ENCODE data around the gene NDUFS8. TPM values are rescaled to one million over a fixed set of nuclear protein-coding genes. Genes with fewer than 3 reads are reported as not detected.

The NDUFS8 gene
- total and polyA plus RNA-seq, 2 of the 13 experiments (the other 11 are each of a cell fraction or from before 2014, with no cell fraction given) = 96.7 to 158 TPM

GRCh38 chr11:68010090-68011041 is 20.1 kb upstream of the NDUFS8 start, which contains the start of gene ALDH3B1 (continued):
- TF ChIP-seq, protein P1, sequence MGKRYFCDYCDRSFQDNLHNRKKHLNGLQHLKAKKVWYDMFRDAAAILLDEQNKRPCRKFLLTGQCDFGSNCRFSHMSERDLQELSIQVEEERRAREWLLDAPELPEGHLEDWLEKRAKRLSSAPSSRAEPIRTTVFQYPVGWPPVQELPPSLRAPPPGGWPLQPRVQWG (CRISPR knock-in tag; IDR thresholded peaks at IDR 0.05; ENCODE audit: borderline replicate concordance, low read depth) = no peak
- TF ChIP-seq MYPOP (CRISPR knock-in tag; IDR thresholded peaks at IDR 0.05) (0 out of 2 replicates have a peak, but pooled peaks have one; percentile 64), ZNF136 (CRISPR knock-in tag; IDR thresholded peaks at IDR 0.05; ENCODE audit: low read depth) (0 out of 2 replicates have a peak, but pooled peaks have one; percentile 52), KLF6 (CRISPR knock-in tag; IDR thresholded peaks at IDR 0.05) (no peak), RXRA (CRISPR knock-in tag; IDR thresholded peaks at IDR 0.05) (peak; percentile 63), TEAD2 (CRISPR knock-in tag; IDR thresholded peaks at IDR 0.05) (no peak), SALL1 (CRISPR knock-in tag; IDR thresholded peaks at IDR 0.05) (peak; percentile 59), ERF (CRISPR knock-in tag; IDR thresholded peaks at IDR 0.05) (peak; percentile 31; the same call in 1 of the 2 replicates), PAX8 (CRISPR knock-in tag; IDR thresholded peaks at IDR 0.05; ENCODE audit: borderline replicate concordance) (no peak), ARNT (IDR thresholded peaks at IDR 0.05) (no peak), ONECUT2 (CRISPR knock-in tag; IDR thresholded peaks at IDR 0.05) (no peak), ATM (IDR thresholded peaks at IDR 0.05; ENCODE audit: borderline replicate concordance) (no peak), ETV6 (CRISPR knock-in tag; conservative IDR thresholded peaks at IDR 0.05) (no peak), MAFF (IDR thresholded peaks at IDR 0.05; ENCODE audit: low read depth, low read length) (no peak), NFKBIZ (CRISPR knock-in tag; IDR thresholded peaks at IDR 0.05) (0 out of 2 replicates have a peak, but pooled peaks have one; percentile 15), ZFP90 (CRISPR knock-in tag; IDR thresholded peaks at IDR 0.05; ENCODE audit: borderline replicate concordance) (no peak; the same call in 1 of the 2 replicates), TGIF2 (CRISPR knock-in tag; IDR thresholded peaks at IDR 0.05) (no peak), ZNF567 (CRISPR knock-in tag; IDR thresholded peaks at IDR 0.05; ENCODE audit: borderline replicate concordance) (no peak), ZNF672 (CRISPR knock-in tag; IDR thresholded peaks at IDR 0.05) (no peak)
- TF ChIP-seq, protein P2, sequence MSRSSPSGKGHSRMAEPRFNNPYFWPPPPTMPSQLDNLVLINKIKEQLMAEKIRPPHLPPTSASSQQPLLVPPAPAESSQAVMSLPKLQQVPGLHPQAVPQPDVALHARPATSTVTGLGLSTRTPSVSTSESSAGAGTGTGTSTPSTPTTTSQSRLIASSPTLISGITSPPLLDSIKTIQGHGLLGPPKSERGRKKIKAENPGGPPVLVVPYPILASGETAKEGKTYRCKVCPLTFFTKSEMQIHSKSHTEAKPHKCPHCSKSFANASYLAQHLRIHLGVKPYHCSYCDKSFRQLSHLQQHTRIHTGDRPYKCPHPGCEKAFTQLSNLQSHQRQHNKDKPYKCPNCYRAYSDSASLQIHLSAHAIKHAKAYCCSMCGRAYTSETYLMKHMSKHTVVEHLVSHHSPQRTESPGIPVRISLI (CRISPR knock-in tag; IDR thresholded peaks at IDR 0.05; ENCODE audit: borderline replicate concordance) = no peak
- TF ChIP-seq, protein P3, sequence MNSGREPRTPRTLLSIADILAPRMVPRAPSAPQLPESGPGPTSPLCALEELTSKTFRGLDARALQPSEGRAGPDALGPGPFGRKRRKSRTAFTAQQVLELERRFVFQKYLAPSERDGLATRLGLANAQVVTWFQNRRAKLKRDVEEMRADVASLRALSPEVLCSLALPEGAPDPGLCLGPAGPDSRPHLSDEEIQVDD (CRISPR knock-in tag; IDR thresholded peaks at IDR 0.05; ENCODE audit: borderline replicate concordance) = peak; percentile 18; the same call in 1 of the 2 replicates
- TF ChIP-seq, protein P4, sequence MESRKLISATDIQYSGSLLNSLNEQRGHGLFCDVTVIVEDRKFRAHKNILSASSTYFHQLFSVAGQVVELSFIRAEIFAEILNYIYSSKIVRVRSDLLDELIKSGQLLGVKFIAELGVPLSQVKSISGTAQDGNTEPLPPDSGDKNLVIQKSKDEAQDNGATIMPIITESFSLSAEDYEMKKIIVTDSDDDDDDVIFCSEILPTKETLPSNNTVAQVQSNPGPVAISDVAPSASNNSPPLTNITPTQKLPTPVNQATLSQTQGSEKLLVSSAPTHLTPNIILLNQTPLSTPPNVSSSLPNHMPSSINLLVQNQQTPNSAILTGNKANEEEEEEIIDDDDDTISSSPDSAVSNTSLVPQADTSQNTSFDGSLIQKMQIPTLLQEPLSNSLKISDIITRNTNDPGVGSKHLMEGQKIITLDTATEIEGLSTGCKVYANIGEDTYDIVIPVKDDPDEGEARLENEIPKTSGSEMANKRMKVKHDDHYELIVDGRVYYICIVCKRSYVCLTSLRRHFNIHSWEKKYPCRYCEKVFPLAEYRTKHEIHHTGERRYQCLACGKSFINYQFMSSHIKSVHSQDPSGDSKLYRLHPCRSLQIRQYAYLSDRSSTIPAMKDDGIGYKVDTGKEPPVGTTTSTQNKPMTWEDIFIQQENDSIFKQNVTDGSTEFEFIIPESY (CRISPR knock-in tag; IDR thresholded peaks at IDR 0.05) = no peak; the same call in 1 of the 2 replicates
- TF ChIP-seq, protein P5, sequence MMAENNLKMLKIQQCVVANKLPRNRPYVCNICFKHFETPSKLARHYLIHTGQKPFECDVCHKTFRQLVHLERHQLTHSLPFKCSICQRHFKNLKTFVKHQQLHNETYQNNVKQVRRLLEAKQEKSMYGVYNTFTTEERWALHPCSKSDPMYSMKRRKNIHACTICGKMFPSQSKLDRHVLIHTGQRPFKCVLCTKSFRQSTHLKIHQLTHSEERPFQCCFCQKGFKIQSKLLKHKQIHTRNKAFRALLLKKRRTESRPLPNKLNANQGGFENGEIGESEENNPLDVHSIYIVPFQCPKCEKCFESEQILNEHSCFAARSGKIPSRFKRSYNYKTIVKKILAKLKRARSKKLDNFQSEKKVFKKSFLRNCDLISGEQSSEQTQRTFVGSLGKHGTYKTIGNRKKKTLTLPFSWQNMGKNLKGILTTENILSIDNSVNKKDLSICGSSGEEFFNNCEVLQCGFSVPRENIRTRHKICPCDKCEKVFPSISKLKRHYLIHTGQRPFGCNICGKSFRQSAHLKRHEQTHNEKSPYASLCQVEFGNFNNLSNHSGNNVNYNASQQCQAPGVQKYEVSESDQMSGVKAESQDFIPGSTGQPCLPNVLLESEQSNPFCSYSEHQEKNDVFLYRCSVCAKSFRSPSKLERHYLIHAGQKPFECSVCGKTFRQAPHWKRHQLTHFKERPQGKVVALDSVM (CRISPR knock-in tag; IDR thresholded peaks at IDR 0.05) = peak; percentile 80; the same call in 1 of the 2 replicates
